GM03348 (cell line): ENCODE results near the gene AMBRA1.

Experiments used
- DNase-seq: peaks from one replicate; pipeline ENCODE4 v3.0.0; 2012; ENCODE audit warnings: low spot score

The AMBRA1 gene

GRCh38 chr11:46593550-46594373, at the start of gene AMBRA1:
AMBRA1 (minus strand) TSS chr11:46594023; CDS start chr11:46548380, 45,643 bp downstream.
- peak; percentile 88 for DNase-seq

DNA sequence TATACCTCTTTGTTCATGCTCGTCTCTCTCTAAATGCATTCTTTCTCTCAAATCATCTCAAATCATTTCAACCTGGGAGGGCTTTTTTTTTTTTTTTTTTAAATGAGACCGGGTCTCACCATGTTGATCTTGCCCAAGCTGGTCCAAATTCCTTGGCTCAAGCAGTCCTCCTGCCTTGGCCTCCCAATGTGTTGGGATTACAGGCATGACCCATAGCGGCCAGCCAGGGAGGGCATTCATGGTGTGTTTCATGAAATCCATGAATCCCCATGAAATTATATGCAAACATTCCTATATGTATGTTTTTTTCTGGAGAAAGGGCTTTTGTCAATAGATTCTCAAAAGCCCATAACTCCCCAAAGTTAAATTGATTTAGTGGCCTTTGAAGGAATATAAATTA, 49.7 kb upstream of the AMBRA1 start:
- DNase-seq, result no peak

DNA sequence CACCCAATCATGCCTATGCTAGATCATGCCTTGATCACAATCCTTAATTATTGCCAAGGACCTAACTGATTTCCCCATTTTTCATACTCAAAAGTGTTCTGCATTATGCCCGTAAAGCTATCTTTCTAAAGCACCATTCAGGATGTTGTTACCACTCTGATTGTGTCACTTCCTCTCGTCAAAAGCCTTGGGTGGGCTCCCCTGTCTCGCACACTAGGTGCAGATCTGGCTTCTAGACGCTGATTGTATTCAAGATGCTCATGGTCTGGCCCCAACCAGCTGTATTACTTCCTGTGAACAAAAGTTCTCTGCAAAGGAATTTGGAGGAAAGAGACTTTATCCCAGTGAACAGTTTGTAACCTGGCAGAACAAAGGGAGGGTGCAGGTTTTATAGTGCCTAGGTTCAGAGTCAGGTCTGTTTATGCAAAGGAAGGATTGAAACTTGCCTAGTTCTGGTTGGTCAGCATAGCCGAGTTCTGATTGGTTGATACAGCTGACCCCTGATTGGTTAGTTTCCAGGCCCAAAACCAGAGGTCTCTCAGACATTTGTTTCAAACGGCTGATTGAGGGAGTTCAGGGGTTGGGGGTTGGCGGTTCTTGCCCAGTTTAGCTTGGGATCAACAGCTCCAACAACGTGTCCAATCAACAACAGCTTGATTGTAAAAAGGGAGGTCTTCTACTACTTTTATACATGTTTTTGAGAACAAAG, 49.0 kb upstream of the AMBRA1 start:
- no peak for DNase-seq

- DNase-seq, result no peak
Measured at GRCh38 chr11:46641639-46642038, 47.8 kb upstream of the AMBRA1 start.

- DNase-seq, result no peak
Measured at GRCh38 chr11:46640036-46640788, 46.4 kb upstream of the AMBRA1 start.

- no peak for DNase-seq
Measured at GRCh38 chr11:46639197-46639839, 45.5 kb upstream of the AMBRA1 start.

DNA sequence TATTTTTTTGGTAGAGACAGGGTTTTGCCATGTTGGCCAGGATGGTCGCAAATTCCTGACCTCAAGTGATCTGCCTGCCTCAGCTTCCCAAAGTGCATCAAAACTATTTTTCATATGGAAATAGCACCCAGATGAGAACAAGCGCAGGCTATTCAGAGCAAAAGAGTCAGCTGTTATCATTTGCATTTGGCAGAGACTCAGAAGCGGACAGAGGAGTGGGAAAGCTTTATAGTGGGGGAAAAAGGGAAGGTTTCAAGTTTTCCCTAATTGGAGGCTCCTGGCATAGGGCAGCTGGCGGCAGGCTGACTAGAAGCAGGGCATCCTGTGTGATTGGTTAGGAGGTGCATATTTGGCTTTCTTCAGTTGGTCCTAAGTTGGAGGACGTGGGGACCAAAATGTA, 43.7 kb upstream of the AMBRA1 start:
- DNase-seq, result no peak

DNA sequence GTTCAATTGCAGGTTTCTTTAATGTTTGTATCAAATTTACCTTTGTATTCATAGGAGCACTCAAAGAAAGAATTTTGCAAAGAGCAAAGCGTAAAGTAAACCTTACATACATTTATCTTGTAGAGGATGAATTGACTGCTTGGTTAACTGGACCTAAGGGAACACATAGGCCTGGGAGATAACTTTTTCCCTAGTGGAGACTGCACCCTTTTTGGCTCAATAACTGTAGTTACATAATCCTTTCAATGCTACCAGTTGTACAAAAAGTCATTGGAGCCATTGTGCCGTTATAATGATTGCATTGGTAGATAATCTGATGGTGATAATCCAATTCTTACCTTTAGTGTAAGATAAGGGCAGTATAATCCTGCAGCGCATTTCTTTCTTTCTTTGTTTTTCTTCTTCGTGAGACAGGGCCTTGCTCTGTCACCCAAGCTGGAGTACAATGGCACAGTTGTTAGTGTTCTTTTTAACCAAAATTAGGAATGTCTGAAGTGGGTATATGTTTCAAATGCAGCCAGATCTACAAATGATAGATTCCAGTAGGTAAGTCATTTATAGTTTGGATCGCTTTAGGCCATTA, 41.8 kb upstream of the AMBRA1 start:
- DNase-seq, result no peak

DNA sequence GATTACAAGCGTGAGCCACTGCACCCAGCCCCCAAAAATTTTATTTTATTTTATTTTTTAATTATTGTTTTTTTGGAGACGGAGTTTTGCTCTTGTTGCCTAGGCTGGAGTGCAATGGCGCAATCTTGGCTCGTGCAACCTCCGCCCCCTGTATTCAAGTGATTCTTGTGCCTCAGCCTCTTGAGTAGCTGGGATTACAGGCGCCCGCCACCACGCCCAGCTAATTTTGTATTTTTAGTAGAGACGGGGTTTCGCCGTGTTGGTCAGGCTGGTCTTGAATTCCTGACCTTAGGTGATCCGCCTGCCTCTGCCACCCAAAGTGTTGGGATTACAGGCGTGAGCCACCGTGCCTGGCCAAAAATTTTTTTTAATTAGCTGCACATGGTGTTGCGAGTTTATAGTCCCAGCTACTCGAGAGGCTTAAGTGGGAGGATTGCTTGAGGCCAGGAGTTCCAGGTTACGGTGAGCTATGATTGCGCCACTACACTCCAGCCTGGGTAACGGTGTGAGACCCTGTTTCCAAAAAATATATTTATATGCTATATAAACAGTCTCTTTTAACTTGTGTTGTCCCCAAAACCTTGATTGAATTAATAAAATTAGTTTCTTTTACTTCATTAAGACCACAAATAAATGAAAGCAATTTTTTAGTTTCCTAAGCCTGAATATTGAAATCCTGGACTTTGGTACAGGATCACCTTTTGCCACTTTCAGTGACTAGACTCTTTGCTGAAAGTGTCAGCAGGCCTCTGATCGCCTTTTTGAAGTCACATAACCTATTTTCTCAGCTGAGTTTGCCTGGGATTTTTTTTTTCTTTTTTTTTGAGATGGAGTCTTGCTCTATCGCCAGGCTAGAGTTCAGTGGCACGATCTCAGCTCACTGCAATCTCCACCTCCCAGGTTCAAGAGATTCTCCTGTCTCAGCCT, 39.7 kb upstream of the AMBRA1 start:
- DNase-seq, result no peak

GRCh38 chr11:46632502-46632901, 38.7 kb upstream of the AMBRA1 start:
- no peak for DNase-seq

- no peak for DNase-seq
Measured at GRCh38 chr11:46631676-46632075, 37.9 kb upstream of the AMBRA1 start.

DNA sequence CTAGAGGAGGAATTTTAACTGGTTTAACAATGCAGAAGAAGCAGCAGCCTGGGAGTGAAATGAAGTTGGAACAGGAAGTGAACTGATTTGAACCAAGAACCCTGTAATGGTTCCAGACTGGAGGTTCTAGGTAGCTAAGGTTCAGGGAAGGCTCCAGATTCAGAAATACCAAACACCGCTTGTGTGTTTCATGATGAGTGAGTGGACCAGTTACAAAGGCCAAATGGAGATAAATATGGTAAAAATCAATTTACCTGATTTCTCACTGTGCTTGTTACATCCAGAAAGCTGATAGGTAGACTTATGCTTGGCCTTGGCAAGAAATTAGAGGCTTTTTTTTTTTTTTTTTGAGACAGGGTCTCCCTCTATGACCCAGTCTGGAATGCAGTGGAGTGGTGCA, 36.4 kb upstream of the AMBRA1 start:
- DNase-seq, result no peak

GRCh38 chr11:46628961-46629360, 35.1 kb upstream of the AMBRA1 start:
- DNase-seq, result no peak

GRCh38 chr11:46625406-46625805, 31.6 kb upstream of the AMBRA1 start:
- DNase-seq, result no peak

DNA sequence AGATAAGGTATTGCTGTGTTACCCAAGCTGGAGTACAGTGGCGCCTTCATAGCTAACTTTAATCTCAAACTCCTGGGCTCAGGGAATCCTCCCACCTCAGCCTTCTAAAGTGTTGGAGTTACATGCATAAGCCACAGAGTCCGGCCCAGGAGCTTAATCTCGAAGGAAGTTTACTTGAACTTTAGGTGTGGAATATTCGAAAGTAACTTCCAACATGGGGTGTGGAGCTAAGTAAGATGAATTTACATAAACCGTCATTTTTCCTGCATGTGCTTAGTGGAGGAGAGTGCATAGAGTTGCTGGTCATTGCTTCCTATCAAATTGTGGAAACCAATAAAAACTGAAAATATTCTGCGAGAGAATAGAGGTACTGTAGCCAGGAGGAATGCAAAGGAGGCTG, 25.0 kb upstream of the AMBRA1 start:
- no peak for DNase-seq

DNA sequence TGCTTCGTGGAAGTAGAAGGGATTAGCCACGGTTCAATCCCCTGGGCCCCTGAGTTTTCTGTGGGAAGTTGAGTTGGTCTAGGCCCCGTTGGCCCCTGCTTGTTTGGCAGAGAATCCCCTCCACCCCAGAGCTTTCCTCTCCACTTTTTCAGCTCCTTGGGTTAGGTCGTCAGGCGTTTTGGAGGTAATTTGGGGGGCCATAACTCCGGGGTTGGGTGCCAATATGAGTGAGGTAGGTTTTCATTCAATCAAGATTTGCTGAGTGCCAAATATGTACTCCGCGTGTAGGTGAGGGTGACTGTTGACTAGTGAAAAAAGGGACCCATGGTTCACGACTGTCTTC, 24.1 kb upstream of the AMBRA1 start:
- DNase-seq, result no peak

DNA sequence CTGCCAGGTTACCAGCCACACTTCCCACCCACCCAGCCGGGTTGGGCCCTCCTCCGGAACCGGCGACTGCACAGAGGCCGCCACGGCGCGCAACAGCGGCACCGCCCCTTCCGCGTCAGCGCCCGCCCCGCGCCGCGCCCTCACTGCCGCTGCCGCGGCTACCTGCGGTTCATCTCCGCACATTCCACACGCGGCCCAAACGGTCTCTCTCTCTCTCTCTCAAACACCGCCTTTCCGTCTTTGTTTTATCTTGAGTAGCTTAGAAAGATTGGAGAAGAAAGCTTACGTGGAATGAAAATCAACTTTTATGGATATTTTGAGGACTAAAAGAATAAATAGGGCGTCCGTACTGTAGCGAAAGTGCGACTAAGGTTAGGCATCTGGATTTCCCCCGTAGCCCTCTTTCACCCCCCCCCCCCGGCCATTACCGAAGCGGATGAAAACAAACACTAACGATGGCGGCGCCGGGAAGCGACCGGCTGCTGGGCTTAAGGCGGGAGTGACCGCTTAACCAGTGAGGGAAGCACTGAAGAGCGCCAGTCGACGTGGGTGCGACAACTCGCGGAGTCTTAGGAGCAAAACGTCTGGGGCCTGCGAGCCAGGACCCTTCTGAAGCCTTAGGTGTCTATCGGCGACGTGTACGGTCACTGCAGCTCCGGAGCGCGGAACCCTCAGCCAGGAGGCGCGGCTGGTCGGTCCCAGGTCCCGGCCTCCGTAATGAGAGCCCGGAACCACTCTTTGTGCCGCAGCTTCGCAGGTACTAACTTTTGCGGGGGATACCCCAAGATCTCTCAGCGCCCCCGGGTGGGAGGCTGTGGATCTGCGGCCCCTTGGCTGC, 23.5 kb upstream of the AMBRA1 start, which contains the start of the genes ATG13 and HARBI1:
Gene ATG13 (plus strand): TSS at position 420 of the 838 bp plus-strand sequence. CDS start 26,739 bp downstream, outside the sequence.
Gene HARBI1 (minus strand): TSS at position 94 of the 838 bp plus-strand sequence. CDS start 990 bp downstream, outside the sequence.
- peak; percentile 96 for DNase-seq

DNA sequence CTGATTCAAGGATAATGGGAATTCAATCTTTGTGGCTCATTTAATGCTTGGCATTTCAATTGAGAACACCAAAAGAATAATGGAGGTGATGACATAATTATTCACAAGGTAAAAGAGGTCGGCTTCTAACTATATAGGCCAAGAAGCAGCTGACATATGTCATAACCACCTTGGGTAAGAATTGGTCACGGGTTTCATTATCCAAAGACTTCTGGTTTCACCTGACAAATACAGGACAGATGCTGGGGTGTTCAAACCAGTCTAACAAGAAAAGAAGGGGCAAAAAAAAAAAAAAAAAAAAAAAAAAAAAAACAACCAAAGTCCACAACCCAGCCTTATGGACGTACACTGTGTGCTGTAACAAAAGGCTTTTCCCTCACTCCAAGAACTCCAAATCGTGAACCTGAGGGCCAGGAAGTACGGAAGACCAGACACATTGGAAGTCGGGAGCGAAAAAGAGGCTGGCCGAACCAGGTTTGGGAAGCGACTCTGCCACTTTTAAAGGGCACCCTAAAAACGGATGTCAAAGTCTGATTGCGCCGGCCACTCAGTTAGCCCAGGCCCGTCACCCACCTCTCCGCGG, 22.8 kb upstream of the AMBRA1 start:
- no peak for DNase-seq

DNA sequence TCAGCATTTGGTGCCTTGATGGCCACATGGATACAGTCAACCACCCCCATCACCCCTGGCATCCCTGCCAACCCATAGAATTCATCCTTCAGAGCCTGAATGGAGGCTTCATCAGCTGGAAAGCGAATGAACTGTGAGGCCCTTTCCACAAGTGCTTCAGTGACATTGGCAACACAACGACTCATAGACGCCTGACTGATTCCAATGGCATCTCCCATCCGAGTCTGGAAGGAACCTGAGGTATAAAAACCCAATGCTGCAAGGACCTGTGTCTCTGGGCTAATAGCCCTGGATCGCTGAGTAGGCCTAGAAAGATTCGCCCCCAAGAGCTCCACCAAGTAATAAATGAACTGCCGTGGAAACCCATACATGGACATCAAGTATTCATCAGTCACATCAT, 21.9 kb upstream of the AMBRA1 start:
- DNase-seq, result no peak
